SK-N-SH (cell line): ENCODE results near the gene NSUN7.

Experiments
- CHD2 ChIP-seq: fragments of 150-350 bp; IDR thresholded peaks from 2 replicates; pipeline ENCODE4 v1.6.1; 2018; ENCODE audit warnings: low read length; ENCODE audit not compliant: partially characterized antibody
- FOXM1 ChIP-seq: IDR thresholded peaks from 2 replicates; pipeline ENCODE4 v1.4.0; 2012; ENCODE audit warnings: low read depth, mild to moderate bottlenecking
- GATA2 ChIP-seq: sonication (generic); formaldehyde crosslinking; IDR thresholded peaks from 2 replicates; pipeline ENCODE4 v1.5.0; 2020; ENCODE audit warnings: mild to moderate bottlenecking, missing genetic modification reagents
- JUND ChIP-seq: IDR thresholded peaks from 2 replicates; pipeline ENCODE4 v1.4.0; 2012
- POLR2AphosphoS5 ChIP-seq: IDR thresholded peaks from 2 replicates; pipeline ENCODE4 v1.6.1; 2012; ENCODE audit warnings: low read depth, low read length
- RCOR1 ChIP-seq: fragments of 150-350 bp; IDR thresholded peaks from 2 replicates; pipeline ENCODE4 v1.6.1; 2017; ENCODE audit warnings: antibody characterized with exemption, low read length
- TF ChIP-seq, protein P1 (sequence below): fragments of 200-600 bp; sonication (generic); IDR thresholded peaks from 2 replicates; pipeline ENCODE4 v1.6.1; 2017; ENCODE audit warnings: antibody characterized with exemption, mild to moderate bottlenecking, moderate library complexity
- TF ChIP-seq, protein P2 (sequence below): IDR thresholded peaks from 2 replicates; pipeline ENCODE4 v1.4.0; 2012; ENCODE audit warnings: low read depth, borderline replicate concordance
- TF ChIP-seq, protein P3 (sequence below): fragments of 150-350 bp; IDR thresholded peaks from 2 replicates; pipeline ENCODE4 v1.6.1; 2017; ENCODE audit warnings: antibody characterized with exemption, low read length, low read depth, borderline replicate concordance
- TF ChIP-seq, protein P4 (sequence below): IDR thresholded peaks from 2 replicates; pipeline ENCODE4 v1.4.0; 2012; ENCODE audit warnings: low read depth

DNA sequence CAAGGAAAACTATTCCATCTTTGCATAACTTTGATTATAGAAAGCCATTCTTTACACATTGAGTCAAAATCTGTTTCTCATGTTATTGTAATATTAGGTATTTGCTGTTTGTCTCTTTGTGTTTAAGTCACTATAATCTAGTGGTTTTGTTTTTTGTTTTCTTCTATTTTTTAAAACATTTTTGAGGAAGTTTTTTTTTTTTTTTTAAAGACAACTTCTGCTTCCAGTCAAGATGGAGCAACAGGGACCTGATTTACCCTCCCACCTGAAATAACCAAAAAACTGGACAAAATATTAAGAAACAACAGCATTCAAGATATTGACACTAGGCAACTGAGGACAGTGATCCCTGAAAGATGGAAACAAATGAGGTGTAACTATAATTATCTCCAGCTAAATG, 18.4 kb upstream of the NSUN7 start:
- TF ChIP-seq, protein P1, sequence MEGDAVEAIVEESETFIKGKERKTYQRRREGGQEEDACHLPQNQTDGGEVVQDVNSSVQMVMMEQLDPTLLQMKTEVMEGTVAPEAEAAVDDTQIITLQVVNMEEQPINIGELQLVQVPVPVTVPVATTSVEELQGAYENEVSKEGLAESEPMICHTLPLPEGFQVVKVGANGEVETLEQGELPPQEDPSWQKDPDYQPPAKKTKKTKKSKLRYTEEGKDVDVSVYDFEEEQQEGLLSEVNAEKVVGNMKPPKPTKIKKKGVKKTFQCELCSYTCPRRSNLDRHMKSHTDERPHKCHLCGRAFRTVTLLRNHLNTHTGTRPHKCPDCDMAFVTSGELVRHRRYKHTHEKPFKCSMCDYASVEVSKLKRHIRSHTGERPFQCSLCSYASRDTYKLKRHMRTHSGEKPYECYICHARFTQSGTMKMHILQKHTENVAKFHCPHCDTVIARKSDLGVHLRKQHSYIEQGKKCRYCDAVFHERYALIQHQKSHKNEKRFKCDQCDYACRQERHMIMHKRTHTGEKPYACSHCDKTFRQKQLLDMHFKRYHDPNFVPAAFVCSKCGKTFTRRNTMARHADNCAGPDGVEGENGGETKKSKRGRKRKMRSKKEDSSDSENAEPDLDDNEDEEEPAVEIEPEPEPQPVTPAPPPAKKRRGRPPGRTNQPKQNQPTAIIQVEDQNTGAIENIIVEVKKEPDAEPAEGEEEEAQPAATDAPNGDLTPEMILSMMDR = no peak
- TF ChIP-seq FOXM1 (no peak), POLR2AphosphoS5 (no peak), RCOR1 (no peak), GATA2 (CRISPR knock-in tag) (no peak), JUND (no peak), CHD2 (no peak)
- TF ChIP-seq, protein P2, sequence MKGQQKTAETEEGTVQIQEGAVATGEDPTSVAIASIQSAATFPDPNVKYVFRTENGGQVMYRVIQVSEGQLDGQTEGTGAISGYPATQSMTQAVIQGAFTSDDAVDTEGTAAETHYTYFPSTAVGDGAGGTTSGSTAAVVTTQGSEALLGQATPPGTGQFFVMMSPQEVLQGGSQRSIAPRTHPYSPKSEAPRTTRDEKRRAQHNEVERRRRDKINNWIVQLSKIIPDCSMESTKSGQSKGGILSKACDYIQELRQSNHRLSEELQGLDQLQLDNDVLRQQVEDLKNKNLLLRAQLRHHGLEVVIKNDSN = no peak
- TF ChIP-seq, protein P3, sequence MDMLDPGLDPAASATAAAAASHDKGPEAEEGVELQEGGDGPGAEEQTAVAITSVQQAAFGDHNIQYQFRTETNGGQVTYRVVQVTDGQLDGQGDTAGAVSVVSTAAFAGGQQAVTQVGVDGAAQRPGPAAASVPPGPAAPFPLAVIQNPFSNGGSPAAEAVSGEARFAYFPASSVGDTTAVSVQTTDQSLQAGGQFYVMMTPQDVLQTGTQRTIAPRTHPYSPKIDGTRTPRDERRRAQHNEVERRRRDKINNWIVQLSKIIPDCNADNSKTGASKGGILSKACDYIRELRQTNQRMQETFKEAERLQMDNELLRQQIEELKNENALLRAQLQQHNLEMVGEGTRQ = no peak
- TF ChIP-seq, protein P4, sequence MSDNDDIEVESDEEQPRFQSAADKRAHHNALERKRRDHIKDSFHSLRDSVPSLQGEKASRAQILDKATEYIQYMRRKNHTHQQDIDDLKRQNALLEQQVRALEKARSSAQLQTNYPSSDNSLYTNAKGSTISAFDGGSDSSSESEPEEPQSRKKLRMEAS = no peak
